RWPE2 (cell line): ENCODE measurements around the gene FNTB.

Source experiments
- ATAC-seq: fragments of 200-7000 bp; cut with Tn5 transposase; 3 replicates; pipeline ENCODE4 v1.9.1; 2021; ENCODE audit warnings: low read depth
- DNase-seq: peaks from one replicate; pipeline ENCODE4 v3.0.0-alpha.2; 2020; ENCODE audit warnings: low spot score
- H3K27ac ChIP-seq: fragments of 450-650 bp; 2 replicates; pipeline ENCODE4 v1.5.1; 2017; ENCODE audit warnings: mild to moderate bottlenecking; ENCODE audit not compliant: poor library complexity, severe bottlenecking
- H3K27me3 ChIP-seq: fragments of 250-450 bp; sonication (Bioruptor Pico); 2 replicates; pipeline ENCODE4 v1.5.1; 2021; ENCODE audit warnings: mild to moderate bottlenecking, moderate library complexity; ENCODE audit not compliant: insufficient read depth, poor library complexity, severe bottlenecking
- H3K36me3 ChIP-seq: fragments of 250-450 bp; sonication (Bioruptor Pico); 2 replicates; pipeline ENCODE4 v1.5.1; 2020; ENCODE audit warnings: low read depth, mild to moderate bottlenecking, moderate library complexity
- H3K4me1 ChIP-seq: fragments of 250-450 bp; sonication (Bioruptor Pico); 2 replicates; pipeline ENCODE4 v1.5.1; 2021; ENCODE audit warnings: mild to moderate bottlenecking, moderate library complexity; ENCODE audit not compliant: insufficient read depth, poor library complexity, severe bottlenecking
- H3K4me3 ChIP-seq: fragments of 250-450 bp; sonication (Bioruptor Pico); 2 replicates; pipeline ENCODE4 v1.5.1; 2021; ENCODE audit warnings: mild to moderate bottlenecking, moderate library complexity; ENCODE audit not compliant: severe bottlenecking
- H3K9me3 ChIP-seq: fragments of 250-450 bp; sonication (Bioruptor Pico); 2 replicates; pipeline ENCODE4 v1.5.1; 2021; ENCODE audit warnings: mild to moderate bottlenecking, moderate library complexity; ENCODE audit not compliant: severe bottlenecking
- CTCF ChIP-seq: fragments of 450-650 bp; IDR thresholded peaks from one replicate; pipeline ENCODE4 v1.5.1; 2017; ENCODE audit warnings: mild to moderate bottlenecking, moderate library complexity; ENCODE audit not compliant: poor library complexity, severe bottlenecking

The FNTB gene

GRCh38 chr14:65032319-65032718, 45.6 kb downstream of the FNTB start:
- Histone ChIP-seq H3K4me3 (no peak overlapping the region), H3K4me1 (no peaks in the 10 kb centered on the region), H3K27me3 (no peaks in the 10 kb centered on the region), H3K27ac (no peak overlapping the region), H3K36me3 (peaks cover 44% of the 10 kb centered on the region), H3K9me3 (no peaks in the 10 kb centered on the region)
- DNase-seq (no peak), ATAC-seq (no peak)
- no peak for TF ChIP-seq CTCF

- Histone ChIP-seq H3K9me3 (no peaks in the 10 kb centered on the region), H3K27ac (no peak overlapping the region), H3K27me3 (no peaks in the 10 kb centered on the region), H3K4me3 (no peak overlapping the region), H3K36me3 (peaks cover 41% of the 10 kb centered on the region), H3K4me1 (no peaks in the 10 kb centered on the region)
- ATAC-seq (no peak), DNase-seq (no peak)
- TF ChIP-seq CTCF = no peak
These were observed 46.5 kb downstream of the FNTB start for GRCh38 chr14:65033181-65033580.

GRCh38 chr14:65034021-65034420, 47.3 kb downstream of the FNTB start:
- no peak overlapping the region for H3K27ac ChIP-seq
- no peaks in the 10 kb centered on the region for H3K27me3 ChIP-seq
- DNase-seq = no peak
- H3K4me3 ChIP-seq = no peak overlapping the region
- H3K9me3 ChIP-seq = no peaks in the 10 kb centered on the region
- no peak for ATAC-seq
- H3K36me3 ChIP-seq = peaks cover 33% of the 10 kb centered on the region
- no peaks in the 10 kb centered on the region for H3K4me1 ChIP-seq
- TF ChIP-seq CTCF = no peak

- no peak for TF ChIP-seq CTCF
- Histone ChIP-seq H3K27me3 (no peaks in the 10 kb centered on the region), H3K4me3 (no peak overlapping the region), H3K9me3 (no peaks in the 10 kb centered on the region), H3K4me1 (no peaks in the 10 kb centered on the region), H3K36me3 (peaks cover 27% of the 10 kb centered on the region), H3K27ac (no peak overlapping the region)
- ATAC-seq (no peak), DNase-seq (no peak)
These were observed 48.4 kb downstream of the FNTB start for GRCh38 chr14:65035049-65035448.

- Histone ChIP-seq H3K9me3 (no peaks in the 10 kb centered on the region), H3K4me1 (no peaks in the 10 kb centered on the region), H3K36me3 (peaks cover 31% of the 10 kb centered on the region), H3K27me3 (no peaks in the 10 kb centered on the region), H3K27ac (no peak overlapping the region), H3K4me3 (no peak overlapping the region)
- no peak for TF ChIP-seq CTCF
- DNase-seq = no peak
- ATAC-seq = no peak
These were observed 52.3 kb downstream of the FNTB start for GRCh38 chr14:65038966-65039365.
